Peyer's patch (tissue), 4 donors: Measurements from ENCODE around the gene CTNNA2.

Experiments
- POLR2A ChIP-seq, 2 donors: fragments of 450-650 bp; IDR thresholded peaks; one replicate each; pipeline ENCODE4 v1.5.1; 2017; ENCODE audit warnings: antibody characterized with exemption in 2 of 2, mild to moderate bottlenecking in 2 of 2, moderate library complexity in 2 of 2
- TF ChIP-seq, protein P1 (sequence below), 6 experiments: fragments of 450-650 bp in 4 of 6; fragments of 200-600 bp in 2 of 6; sonication (generic) in 1 of 6; IDR thresholded peaks; one replicate each; pipeline ENCODE4 v1.5.1; 2017 to 2019; ENCODE audit warnings: antibody characterized with exemption in 6 of 6, mild to moderate bottlenecking in 3 of 6, moderate library complexity in 1 of 6

DNA sequence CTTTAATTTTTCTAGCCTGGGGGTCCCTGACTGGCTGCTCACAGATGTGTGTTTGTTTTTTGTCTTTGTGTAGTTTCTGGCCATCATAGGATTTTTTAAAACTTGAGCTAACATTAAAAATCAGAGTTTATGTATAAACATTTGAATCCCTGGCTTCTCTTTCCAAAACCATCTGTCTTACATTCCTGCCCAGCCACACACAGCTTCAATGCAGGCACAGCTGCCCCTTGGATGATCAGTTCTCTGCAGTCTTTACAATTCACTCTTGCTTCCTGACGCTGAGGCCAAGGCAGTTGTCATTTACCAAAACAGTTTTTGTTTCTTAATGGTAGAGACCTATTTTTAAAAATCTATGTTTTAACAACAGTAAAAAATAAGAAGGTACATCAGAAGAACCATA is 960.9 kb downstream of the CTNNA2 start:
- TF ChIP-seq, protein P1, sequence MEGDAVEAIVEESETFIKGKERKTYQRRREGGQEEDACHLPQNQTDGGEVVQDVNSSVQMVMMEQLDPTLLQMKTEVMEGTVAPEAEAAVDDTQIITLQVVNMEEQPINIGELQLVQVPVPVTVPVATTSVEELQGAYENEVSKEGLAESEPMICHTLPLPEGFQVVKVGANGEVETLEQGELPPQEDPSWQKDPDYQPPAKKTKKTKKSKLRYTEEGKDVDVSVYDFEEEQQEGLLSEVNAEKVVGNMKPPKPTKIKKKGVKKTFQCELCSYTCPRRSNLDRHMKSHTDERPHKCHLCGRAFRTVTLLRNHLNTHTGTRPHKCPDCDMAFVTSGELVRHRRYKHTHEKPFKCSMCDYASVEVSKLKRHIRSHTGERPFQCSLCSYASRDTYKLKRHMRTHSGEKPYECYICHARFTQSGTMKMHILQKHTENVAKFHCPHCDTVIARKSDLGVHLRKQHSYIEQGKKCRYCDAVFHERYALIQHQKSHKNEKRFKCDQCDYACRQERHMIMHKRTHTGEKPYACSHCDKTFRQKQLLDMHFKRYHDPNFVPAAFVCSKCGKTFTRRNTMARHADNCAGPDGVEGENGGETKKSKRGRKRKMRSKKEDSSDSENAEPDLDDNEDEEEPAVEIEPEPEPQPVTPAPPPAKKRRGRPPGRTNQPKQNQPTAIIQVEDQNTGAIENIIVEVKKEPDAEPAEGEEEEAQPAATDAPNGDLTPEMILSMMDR (IDR thresholded peaks at IDR 0.05), result no peak
- TF ChIP-seq POLR2A (IDR thresholded peaks at IDR 0.05), result no peak
